ENCODE data around the gene IPMK. TPM values are rescaled to one million over a fixed set of nuclear protein-coding genes. Genes with fewer than 3 reads are reported as not detected.
"Not testable (repeated sequence)": the region's sequence is repeated elsewhere in the genome, so short reads cannot be mapped to it uniquely, and the experiment has no call there.

IPMK gene
- total RNA-seq, 1 experiment from 2014 or later, result 12.9 TPM

DNA sequence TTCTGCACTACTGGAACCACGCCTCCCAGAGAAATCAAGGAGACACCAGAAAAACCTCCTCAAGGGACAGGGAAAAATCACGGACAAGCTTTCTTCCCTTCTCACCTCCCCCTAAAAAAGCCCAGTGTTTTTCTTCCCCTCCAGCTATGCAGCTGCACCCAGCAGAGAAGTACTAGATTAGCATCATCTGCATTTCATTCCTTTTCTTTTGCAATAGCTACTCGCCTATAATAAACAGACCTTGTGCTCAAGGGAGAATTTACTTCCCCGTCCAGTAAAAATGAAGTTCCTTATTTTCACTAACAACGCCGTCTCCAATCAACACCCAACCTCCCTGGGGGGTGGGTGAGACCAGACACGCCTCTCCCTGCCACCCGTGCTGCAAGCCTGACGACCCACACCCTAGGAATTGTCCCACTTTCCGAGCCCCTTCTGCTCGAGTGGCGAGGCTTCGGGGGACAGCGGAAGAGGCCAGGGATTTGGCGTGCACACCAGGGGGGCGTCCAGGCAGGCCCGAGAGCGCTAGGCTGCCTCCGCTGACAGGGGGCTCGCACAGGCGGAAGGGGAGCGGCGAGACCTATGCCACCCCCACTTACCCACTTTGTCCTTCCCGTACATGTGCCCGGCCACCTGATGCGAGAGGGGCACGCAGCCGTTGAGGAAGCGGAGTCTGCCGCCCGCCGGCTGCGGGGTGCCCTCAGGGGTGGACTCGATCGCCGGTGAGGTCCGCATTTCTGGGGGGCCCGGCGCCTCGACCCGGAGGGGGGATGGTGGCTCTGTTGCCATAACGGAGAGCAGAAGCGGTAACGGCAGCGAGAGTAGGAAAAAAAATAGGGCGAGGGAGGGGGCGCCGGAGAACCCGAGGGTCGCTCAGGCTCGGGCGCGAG, 625 bp downstream of the IPMK start:
- DNase-seq (ENCODE audit: low read depth), result peak; percentile 62

DNA sequence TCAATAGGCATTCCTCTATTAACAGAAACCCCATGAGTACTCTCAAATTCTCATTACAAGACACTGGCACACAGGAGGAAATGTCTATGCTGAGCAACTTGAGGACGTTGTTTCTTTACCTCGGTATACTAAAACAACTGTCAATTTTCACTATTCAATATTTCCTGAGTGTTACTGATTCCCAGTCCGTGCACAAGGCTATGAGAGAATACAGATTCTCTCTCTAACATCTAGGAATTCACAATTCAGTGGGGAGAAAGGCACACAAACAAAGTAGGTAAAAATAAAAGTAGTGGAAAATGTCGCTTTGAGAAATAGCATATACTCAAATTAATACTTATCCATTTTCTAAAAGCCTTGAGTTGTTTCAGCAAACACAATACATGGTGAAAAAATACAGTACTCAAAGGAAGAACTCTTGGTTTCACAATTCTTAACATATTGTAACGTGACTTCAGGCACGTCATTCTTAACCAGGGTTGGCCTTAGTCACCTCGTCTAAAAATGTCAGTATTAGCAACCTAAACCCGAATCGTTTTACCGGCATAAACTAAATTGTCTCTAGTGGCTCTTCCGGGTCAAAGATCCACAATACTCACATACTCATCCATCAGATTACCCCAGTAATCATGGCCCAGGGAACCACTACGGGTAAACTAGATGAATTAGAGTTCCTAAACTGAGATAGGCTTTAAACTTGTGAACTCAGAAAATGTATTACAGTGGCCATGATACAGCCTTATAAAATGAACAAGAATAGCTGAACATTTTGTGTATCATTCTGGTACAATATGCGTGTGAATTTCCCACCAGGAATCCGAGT, 1.5 kb downstream of the IPMK start:
- peak; percentile 55 for DNase-seq (ENCODE audit: low read depth)

DNA sequence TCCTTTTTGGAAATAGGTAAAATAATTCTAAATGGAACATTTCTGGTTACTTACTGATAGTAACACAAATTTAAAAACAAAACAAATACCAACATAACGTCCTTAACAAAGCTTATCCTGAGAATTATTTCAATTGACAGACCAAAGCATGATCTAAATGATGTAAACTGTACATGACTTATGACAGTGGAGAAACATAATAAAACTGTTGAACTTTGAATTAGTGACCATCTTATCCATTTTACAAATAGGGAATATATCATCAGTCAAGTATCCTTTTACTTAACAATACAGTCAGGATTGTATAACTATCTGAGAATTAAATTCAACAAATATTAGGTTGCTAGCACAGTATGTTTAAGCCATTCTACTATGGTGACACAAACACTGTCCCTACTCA, 2.4 kb downstream of the IPMK start:
- no peak for DNase-seq (ENCODE audit: low read depth)

DNA sequence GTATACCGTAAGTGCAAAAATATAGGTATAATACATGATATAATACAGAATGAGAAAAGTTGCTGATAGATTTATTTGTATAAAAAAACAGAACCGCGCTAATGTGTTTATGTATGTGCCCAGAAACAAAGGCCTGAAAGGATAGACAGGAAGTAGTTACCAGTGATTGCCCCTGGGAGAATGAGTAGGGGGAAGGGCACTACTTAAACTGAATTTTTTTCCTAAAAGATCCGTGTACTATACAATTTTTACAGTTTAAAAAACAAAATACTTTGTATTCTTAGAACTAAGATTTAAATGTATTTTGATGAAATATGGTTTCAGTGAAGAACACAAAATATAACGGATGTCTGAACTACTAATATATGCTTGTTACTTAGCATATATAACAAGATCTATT, 2.9 kb downstream of the IPMK start:
- DNase-seq (ENCODE audit: low read depth), result peak; percentile 32

DNA sequence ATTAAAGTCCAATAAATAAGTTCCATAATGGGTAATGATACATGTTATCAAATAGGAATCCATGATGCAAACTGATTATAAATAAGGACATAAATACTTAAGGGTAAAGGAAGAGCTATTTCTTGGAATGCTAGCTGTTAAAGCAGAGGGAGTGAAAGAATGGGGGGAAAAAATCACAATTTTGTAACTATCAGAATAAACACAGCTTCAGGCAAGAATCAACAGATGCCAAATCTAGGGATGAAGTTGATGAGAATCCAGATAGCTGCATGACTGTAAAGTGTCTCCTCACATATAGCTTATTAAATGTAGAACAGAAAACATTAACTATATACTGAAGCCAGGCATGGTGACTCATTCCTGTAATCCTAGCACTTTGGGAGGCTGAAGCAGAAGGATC, 4.9 kb downstream of the IPMK start:
- peak; percentile 37 for DNase-seq (ENCODE audit: low read depth)

DNA sequence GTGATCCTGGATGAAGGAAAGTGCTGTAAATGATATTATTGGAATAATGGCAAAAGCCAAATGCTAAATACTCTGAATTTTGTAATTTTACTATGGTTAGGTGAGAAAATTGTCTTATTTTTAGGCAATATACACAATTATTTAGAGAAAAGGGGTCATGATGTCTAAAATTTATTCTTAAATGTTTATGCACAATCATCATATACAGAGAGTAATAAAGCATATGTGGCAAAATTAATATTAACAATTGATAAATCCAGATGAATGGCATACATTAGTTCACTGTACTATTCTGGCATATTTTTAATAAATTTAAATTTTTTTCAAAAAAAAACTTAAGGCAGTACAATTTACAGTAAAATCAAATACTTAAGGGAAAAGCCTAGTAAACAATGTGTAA, 7.4 kb downstream of the IPMK start:
- DNase-seq (ENCODE audit: low read depth), result no peak

DNA sequence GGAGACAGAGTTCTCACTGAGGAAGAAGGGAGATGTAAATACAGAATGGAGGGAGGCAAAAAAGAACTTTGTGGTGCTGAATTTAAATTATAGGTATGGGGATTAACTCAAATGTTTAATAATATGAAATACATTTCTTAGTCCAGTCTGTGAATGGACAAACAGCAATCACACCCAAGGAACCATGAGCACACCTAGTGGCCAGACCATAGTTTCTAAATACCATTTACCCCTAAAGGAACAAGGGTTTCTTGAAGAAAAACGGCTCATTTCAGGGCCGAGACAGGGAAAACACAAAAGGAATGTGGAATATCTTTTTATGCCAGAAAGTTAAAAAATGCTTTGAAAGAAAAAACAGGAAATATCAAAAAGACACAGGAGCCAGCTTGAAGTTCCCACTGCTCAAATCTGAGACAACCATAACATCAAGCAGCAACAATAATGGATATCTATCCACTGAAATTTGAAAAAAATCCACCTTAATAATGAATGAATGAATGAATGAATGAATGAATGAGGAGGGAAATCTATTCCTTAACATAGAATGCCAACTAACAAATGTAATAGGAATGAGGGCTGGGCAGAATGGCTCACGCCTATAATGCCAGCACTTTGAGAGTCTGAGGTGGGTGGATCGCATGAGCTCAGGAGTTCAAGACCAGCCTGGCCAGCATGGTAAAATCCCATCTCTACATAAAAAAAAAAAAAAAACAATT, 8.6 kb downstream of the IPMK start:
- no peak for DNase-seq (ENCODE audit: low read depth)

DNA sequence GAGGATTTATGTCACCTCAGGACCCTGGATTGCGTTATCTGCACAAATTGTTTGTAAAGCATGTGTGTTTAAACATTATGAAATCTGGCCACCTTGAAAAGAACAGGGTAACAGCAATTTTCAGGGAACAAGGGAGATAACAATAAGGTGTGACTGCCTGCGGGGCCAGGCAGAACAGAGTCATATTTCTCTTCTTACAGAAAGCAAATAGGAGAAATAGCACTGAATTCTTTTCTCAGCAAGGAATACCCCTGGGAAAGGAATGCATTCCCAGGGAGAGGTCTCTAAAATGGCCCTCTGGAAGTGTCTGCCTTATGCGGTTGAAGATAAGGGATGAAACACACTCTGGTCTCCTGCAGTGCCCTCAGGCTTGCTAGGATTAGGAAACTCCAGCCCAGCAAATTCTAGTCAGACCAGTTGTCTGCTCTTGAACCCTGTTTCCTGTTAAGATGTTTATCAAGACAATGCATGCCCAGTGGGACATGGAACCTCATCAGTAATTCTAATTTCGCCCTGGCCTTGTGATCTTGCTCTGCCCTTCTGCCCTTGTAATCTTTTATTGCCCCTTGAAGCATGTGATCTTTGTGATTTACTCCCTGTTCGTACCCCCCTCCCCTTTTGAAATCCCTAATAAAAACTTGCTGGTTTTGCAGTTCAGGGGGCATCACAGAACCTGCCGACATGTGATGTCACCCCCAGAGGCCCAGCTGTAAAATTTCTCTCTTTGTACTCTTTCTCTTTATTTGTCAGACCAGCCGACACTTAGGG, 11.5 kb downstream of the IPMK start:
- DNase-seq (ENCODE audit: low read depth), result not testable (repeated sequence)

DNA sequence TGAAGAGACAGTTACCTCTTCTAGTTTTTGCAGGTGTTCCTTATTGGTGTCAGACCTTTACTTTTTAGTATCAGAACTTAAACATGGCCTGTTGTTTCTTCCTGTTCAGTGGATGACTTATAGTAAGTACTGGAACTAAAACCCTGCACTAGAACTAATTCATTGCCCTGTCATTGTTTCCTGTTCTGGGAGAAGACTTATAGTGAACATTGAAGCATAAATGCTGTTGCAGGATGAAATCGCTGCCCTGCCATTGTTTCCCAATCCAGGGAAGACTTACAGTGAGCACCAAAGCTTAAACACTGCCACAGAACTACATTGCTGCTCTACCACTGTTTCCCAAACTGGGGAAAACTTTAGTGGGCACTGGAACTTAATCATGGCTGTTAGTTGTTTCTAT, 13.1 kb downstream of the IPMK start:
- DNase-seq (ENCODE audit: low read depth), result no peak

DNA sequence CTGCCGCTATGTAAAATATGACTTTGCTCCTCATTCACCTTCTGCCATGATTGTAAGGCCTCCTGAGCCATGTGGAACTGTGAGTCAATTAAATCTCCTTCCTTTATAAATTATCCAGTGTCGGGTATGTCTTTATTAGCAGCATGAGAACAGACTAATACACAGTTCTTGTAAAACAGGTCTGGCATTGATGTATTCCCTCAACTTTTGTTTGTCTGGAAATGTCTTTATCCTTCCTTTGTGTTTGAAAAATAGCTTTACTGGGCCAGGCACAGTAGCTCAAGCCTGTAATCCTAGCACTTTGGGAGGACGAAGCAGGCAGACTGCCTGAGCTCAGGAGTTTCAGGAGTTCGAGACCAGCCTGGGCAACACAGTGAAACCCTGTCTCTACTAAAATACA, 14.5 kb downstream of the IPMK start:
- DNase-seq (ENCODE audit: low read depth), result no peak

DNA sequence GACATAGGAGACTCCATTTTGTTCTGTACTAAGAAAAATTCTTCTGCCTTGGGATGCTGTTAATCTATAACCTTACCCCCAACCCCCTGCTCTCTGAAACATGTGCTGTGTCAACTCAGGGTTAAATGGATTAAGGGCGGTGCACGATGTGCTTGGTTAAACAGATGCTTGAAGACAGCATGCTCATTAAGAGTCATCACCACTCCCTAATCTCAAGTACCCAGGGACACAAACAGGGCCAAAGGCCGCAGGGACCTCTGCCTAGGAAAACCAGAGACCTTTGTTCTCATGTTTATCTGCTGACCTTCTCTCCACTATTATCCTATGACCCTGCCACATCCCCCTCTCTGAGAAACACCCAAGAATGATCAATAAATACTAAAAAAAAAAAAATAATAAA, 23.0 kb downstream of the IPMK start:
- DNase-seq (ENCODE audit: low read depth), result not testable (repeated sequence)

DNA sequence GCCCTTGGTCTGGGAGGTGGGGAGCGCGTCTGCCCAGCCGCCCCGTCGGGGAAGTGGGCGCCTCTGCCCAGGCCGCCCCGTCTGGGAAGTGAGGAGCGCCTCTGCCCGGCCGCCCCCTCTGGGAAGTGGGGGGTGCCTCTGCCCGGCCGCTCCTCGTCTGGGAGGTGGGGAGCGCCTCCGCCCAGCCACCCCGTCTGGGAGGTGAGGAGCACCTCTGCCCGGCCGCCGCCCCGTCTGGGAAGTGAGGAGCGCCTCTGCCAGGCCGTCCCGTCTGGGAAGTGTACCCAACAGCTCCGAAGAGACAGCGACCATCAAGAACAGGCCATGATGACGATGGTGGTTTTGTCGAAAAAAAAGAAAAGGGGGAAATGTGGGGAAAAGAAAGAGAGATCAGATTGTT, 23.5 kb downstream of the IPMK start:
- DNase-seq (ENCODE audit: low read depth), result not testable (repeated sequence)

DNA sequence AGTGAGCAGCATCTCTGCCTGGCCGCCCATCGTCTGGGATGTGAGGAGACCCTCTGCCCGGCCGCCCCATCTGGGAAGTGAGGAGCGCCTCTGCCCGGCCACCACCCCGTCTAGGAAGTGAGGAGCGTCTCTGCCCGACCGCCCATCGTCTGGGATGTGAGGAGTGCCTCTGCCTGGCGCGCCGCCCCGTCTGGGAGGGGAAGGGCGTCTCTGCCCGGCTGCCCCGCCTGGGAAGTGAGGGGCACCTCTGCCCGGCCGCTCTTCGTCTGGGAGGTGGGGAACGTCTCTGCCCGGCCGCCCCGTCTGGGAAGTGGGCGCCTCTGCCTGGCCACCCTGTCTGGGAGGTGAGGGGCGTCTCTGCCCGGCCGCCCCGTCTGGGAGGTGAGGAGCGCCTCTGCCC, 23.9 kb downstream of the IPMK start:
- not testable (repeated sequence) for DNase-seq (ENCODE audit: low read depth)

DNA sequence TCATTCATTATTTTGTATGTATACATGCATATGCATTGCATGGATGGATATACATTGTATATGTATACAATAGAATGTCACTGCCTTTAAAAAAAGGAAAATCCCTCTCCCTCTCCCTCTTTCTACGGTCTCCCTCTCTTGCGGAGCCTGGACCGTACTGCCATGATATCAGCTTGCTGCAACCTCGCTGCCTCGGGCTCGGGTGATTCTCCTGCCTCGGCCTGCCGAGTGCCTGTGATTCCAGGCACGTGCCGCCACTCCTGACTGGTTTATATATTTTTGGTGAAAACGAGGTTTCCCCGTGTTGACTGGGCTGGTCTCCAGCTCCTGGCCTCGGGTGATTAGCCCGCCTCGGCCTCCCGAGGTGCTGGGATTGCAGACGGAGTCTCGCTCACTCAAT, 24.4 kb downstream of the IPMK start:
- DNase-seq (ENCODE audit: low read depth), result no peak

DNA sequence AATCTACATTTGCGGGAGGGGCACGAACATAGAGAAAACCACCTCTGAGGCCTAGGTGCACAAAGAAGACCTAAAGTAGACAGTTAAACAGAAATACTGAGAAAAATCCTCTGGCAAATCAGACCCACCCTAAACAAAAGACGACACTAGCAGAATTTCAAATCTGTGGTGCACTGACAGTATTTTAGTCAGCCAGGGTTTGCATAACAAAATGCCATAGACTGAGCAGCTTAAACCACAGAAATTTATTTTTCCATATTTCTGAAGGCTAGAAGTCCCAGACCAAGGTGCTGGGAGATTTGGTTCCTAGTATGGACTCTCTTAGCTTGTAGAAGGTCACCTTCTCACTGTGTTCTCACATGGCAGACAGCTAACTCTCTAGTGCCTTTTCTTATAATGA, 26.3 kb downstream of the IPMK start:
- no peak for DNase-seq (ENCODE audit: low read depth)

DNA sequence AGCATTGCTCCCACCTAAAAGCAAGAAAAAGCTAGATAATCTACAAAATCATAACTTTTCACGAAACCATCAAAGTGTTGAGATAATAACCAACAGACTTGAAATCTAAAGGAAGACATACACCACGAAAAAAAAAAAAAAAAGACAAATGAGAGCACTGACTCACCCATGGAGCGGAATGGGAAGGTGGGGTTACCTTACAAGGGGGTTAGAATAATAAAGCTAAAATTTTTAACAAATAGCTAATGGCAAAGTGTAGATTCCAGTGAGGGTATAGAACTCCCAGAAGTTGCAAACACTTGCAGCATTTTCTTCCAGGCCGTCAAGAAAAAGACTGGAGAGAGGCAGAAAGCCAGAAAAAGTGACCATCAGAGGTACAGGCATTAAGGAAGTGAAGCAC, 27.2 kb downstream of the IPMK start:
- no peak for DNase-seq (ENCODE audit: low read depth)

DNA sequence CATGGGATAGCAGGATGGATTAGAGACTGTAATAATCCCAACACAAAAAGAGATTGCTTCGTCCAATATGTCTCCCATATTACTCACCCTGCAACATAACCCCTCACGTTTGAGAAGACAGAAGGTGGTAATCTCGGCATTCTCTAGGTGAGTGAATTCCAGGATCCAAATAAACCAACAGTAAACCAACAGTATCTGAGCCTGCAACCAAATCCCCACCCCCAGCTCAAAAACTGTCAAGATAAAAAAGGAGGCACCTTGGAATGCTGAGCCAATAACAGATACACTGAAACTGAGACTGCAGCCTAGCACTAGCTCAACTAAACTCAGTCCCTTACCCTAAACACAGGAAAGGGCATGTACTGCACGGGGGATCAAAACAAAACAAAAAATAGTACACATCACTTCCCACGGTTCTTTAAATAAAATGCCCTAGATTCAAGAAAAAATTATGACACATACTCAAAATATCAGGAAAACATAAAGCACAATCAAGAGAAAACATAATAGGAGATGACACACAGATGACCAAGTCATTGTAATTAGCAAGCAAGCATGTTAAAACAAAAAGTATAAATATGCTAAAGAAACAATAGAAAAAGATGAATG, 28.0 kb downstream of the IPMK start:
- DNase-seq (ENCODE audit: low read depth), result peak; percentile 16

DNA sequence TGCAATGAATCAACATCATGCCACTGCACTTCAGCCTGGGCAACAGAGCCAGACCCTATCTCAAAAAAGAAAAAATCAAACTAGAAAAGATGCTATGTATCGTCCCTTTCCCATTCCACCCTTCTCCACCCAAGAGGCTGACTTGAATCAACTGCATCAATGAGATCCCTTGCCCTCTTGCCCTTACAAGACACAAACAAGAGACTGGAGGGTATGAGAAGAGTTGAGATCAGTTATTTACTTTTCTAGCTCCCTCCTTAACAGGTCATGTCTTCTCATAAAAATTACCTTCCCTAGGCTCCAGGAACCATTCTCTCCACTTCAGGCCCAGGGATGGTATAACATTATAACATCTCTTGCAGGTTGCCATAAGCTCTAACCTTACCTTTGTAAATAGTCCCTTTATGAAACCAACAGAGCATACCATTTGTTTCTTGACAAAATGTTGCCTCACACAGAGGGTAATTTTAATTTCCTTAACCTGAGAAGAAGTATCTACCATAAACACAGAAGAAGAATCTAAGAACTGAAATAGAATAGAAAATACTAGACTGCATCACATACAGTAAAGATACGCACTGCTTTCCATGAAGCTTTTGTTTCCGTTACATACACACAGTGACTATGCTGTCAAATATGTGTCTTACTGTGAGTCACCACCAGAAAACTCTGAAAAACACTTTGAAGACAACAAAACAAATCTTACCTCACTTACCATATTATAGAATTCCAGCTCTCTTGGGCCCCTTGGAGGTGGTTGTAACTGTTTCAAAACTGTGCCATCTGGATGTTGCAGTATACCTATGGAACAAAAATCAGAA, 30.5 kb downstream of the IPMK start:
- DNase-seq (ENCODE audit: low read depth), result peak; percentile 86

DNA sequence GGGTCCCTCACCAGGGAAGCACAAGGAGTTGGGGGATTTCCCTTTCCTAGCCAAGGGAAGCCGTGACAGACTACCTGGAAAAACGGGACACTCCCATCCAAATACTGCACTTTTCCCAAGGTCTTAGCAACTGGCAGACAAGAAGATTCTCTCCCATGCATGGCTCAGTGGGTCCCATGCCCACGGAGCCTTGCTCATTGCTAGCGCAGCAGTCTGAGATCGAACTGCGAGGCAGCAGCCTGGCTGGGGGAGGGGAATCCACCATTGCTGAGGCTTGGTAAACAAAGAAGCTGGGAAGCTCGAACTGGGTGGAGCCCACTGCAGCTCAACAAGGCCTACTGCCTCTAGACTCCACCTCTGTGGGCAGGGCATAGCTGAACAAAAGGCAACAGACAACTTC, 37.8 kb downstream of the IPMK start:
- DNase-seq (ENCODE audit: low read depth), result not testable (repeated sequence)

DNA sequence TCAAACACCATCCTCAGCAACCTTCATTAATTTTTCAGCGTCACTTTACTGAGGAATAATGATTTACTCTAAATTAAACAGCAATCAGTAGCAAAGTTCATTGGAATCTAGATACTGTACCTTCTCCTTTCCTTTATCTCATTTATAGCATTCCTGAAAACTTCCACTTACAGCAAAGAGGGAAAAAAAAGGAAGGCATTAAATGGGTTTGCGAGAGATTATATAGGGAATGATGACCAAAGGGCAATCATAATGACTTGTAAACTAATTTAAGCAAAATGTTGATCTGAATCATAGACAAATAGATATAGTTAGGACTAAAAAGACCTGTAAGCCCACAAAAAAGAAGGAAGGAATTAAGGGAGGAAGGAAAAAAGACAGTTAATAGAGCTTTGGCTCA, 42.0 kb downstream of the IPMK start:
- DNase-seq (ENCODE audit: low read depth), result no peak

Measured in RPMI7951 (cell line).